SK-N-SH treated with all-trans-retinoic acid at 6 μM for 48 hours (cell line): ENCODE results near the gene IL22.

Experiments
- GLIS3 ChIP-seq: fragments of 250-450 bp; sonication (Bioruptor Pico); IDR thresholded peaks from 2 replicates; pipeline ENCODE4 v1.5.0; 2020; ENCODE audit warnings: mild to moderate bottlenecking, moderate library complexity
- ZFP30 ChIP-seq: fragments of 450-650 bp; formaldehyde crosslinking; IDR thresholded peaks from 2 replicates; pipeline ENCODE4 v1.5.0; 2022; ENCODE audit warnings: mild to moderate bottlenecking, moderate library complexity
- ZNF8 ChIP-seq: fragments of 450-650 bp; formaldehyde crosslinking; IDR thresholded peaks from 2 replicates; pipeline ENCODE4 v1.5.0; 2020; ENCODE audit warnings: mild to moderate bottlenecking, moderate library complexity
- TF ChIP-seq, protein P1 (sequence below): fragments of 250-450 bp; sonication (Bioruptor Pico); IDR thresholded peaks from 2 replicates; pipeline ENCODE4 v1.5.1; 2020; ENCODE audit warnings: low read depth, mild to moderate bottlenecking, moderate library complexity

DNA sequence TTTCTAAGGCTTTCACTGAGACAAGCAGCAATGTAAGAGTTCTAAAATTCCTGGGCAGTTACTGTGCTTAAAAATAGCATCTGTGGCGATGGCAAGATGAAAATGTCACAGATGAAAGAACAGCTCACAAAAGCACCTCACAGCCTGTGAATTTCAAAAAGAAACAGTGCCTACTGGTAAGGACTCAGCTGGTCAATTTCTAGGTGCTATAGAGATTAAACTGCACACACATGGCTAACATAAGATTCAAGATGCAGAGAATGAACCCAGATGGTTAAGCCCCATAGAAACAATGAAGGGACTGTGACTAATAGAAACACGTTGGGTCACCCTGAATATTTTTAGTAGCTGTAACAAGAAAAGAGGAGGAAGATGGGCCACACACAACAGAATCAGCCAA lies 15.8 kb downstream of the IL22 start:
- no peak for TF ChIP-seq GLIS3 (CRISPR knock-in tag)
- TF ChIP-seq ZNF8: no peak
- TF ChIP-seq ZFP30 (CRISPR knock-in tag): no peak
- TF ChIP-seq, protein P1, sequence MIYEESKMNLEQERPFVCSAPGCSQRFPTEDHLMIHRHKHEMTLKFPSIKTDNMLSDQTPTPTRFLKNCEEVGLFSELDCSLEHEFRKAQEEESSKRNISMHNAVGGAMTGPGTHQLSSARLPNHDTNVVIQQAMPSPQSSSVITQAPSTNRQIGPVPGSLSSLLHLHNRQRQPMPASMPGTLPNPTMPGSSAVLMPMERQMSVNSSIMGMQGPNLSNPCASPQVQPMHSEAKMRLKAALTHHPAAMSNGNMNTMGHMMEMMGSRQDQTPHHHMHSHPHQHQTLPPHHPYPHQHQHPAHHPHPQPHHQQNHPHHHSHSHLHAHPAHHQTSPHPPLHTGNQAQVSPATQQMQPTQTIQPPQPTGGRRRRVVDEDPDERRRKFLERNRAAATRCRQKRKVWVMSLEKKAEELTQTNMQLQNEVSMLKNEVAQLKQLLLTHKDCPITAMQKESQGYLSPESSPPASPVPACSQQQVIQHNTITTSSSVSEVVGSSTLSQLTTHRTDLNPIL (CRISPR knock-in tag): no peak
